ENCODE results near the gene RASAL1.

Gene RASAL1

DNA sequence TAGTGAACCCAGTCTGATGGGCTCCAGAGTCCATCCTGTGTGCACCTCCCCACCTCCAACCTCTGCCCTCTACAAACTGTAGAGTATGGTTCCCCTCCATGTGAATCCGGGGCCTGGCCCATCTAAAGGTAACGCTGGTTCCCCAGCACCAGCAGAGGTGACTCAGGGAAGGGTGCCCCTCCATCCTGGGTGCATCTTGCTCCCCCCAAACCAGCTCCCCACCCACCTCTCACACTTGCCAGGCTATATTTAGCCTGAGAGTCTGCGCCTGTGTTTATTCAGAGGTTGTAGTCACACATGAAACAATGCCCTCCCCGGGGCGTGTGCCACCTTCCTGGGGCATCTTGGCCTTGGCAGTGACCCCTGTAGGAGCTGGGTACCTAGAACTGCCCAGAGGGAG is 26.2 kb downstream of the RASAL1 start:
- TF ChIP-seq, protein P1, sequence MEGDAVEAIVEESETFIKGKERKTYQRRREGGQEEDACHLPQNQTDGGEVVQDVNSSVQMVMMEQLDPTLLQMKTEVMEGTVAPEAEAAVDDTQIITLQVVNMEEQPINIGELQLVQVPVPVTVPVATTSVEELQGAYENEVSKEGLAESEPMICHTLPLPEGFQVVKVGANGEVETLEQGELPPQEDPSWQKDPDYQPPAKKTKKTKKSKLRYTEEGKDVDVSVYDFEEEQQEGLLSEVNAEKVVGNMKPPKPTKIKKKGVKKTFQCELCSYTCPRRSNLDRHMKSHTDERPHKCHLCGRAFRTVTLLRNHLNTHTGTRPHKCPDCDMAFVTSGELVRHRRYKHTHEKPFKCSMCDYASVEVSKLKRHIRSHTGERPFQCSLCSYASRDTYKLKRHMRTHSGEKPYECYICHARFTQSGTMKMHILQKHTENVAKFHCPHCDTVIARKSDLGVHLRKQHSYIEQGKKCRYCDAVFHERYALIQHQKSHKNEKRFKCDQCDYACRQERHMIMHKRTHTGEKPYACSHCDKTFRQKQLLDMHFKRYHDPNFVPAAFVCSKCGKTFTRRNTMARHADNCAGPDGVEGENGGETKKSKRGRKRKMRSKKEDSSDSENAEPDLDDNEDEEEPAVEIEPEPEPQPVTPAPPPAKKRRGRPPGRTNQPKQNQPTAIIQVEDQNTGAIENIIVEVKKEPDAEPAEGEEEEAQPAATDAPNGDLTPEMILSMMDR (IDR thresholded peaks at IDR 0.05; ENCODE audit: low read depth, low read length), result no peak
- H3K4me3 ChIP-seq (ENCODE audit: low read depth, low read length), result no peak overlapping the region

DNA sequence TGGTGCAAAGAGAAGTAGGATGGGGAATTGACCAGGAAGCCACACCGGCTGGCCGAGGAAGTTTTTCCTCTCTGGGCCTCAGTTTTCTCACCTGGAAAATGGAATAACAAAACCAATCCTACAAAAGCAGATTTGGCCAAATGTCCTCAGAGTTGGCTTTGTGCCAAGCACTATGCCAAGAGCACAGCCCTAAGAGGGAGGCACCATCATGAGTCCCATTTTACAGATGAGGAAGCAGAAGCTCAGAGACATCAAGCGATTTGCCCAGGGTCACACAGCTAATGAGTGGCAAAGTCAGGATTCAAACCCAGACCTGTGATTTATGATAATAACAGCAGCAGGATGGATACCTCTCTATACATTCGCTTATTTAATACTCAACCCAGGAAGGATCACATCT is 27.3 kb downstream of the RASAL1 start:
- TF ChIP-seq, protein P1 (IDR thresholded peaks at IDR 0.05; ENCODE audit: low read depth, low read length), result no peak
- H3K4me3 ChIP-seq (ENCODE audit: low read depth, low read length), result no peak overlapping the region

DNA sequence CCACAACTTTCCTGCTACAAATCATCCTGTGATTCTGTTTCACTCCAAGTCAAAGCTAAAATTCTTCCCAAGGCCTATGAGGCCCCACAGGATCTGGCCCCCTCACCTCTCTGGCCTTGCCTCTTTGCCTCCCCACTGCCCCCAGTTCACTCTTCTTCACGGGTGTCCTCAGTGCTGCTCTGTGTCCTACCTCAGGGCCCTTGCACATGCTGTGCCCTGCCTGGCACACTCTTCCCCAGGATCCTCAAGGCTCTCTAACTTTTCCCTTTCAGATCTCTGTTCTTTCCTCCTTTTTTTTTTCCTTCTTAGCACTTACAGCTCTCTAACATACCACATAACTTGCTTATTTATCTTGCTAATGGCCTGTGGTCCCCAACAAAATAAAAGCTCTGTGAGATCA is 29.2 kb downstream of the RASAL1 start:
- no peak overlapping the region for H3K4me3 ChIP-seq (ENCODE audit: low read depth, low read length)
- TF ChIP-seq, protein P1 (IDR thresholded peaks at IDR 0.05; ENCODE audit: low read depth, low read length), result no peak

DNA sequence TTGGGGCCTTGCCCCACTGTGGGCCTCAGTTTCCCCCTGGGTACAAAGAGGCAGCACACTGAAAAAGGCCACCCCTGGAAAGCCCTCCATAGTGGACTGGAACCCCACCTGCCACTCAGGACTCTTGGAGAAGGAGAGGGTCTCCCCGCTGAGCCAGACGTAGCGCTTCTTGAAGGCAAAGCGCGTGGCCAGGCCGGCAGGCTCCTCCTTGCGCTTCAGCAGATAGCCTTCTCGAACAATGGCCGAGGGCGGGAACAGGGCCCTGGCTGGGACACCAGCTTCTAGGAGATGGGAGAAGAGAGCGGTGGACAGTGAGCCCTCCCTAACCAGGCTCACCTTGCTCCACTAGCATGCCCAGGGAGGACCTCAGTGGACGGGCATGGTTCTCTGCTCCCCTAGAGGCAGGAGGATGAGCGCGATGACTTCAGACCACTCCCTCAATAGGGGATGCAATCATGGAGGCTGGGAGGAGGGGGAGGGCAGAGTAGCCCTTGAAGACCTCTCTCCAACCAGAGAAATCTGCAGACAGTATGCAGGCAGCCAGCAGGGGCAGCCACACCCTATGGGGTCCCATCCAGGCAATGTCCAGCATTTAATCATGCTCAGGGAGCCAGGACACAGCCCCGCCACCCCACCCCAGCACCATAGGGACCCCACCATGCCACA is 29.8 kb downstream of the RASAL1 start:
- TF ChIP-seq, protein P1 (IDR thresholded peaks at IDR 0.05; ENCODE audit: low read depth, low read length), result no peak
- no peak overlapping the region for H3K4me3 ChIP-seq (ENCODE audit: low read depth, low read length)

DNA sequence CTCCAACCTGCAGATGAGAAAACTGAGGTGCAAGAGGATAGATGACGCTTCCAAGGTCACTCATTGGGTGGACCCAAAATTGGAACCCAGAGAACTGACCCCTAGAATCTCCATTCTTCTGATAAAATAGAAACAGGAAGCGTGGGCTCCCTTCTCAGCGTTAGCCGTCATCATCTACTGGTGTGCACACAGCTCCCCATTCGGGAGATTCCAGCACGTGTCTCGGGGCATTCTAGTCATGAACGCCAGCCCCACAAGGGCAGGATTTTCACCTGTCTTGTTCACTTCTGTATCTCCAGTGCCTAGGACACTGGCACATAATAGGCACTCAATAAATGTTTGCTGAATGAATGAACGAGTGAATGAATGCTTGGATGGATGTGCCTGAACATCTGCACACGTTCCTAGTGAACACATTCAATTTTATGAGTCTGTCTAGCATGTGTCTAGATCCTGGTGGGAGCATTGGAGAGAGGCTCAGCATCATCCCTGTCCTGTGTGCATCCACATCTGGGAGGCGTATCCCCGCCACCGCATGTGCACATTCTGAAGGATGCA is 30.5 kb downstream of the RASAL1 start:
- H3K4me3 ChIP-seq (ENCODE audit: low read depth, low read length), result no peak overlapping the region
- TF ChIP-seq, protein P1 (IDR thresholded peaks at IDR 0.05; ENCODE audit: low read depth, low read length), result no peak

DNA sequence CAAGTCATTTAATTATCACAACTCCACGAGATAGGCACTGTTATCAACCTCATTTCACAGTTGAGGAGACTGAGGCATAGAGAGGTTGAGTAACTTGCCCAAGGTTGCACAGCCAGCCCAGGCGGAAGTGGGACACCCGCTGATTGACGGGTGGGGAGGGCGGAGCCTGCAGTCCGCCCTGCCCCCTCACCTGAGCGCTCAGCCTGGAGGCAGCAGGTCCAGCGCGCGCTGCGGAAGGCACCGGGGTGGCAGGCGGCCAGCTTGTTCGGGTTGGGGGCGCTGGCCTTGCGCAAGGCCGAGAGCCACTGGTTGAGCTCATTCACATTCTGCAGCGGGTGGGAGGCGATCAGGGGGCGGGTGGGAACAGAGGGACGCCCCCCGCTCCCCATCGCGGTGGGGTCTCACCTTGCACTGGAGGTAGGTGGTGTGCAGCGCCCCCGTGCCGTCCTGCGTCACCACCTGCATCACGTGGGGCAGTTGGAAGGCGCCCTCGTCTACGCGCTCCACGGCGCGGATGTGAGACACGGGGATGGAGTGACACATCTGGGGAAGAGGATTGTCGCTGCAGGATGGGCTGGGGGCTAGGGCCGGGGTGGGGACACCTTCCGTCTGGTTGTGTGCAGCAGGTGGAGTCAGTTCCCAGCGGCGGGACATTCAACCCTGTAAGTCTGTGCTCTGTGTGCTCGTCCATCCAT is 31.7 kb downstream of the RASAL1 start:
- TF ChIP-seq, protein P1 (IDR thresholded peaks at IDR 0.05; ENCODE audit: low read depth, low read length), result no peak
- H3K4me3 ChIP-seq (ENCODE audit: low read depth, low read length), result no peak overlapping the region

DNA sequence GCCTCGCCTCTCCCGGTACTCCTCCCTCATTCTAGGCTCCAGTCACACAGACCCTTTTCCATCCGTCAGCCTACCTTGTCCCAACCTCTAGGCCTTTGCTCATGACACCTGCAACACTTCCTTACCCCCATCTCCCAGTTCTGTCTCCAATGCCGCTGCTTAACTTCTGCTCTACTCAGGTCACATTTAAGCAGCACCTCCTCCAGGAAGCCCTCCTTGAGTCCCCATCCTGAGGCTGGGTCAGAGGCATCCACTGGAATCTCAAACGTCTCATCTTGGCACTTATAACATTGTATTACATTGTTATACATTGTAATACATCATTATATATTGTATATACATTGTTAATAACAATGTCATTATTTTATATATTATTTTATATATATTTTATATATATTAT is 32.8 kb downstream of the RASAL1 start:
- TF ChIP-seq, protein P1 (IDR thresholded peaks at IDR 0.05; ENCODE audit: low read depth, low read length), result no peak
- H3K4me3 ChIP-seq (ENCODE audit: low read depth, low read length), result no peak overlapping the region

Data from WI38 (cell line).